HG02938 (cell line): ENCODE measurements around the gene LOXL1.

ENCODE experiments used
- ATAC-seq: cut with Tn5 transposase; IDR thresholded peaks from one replicate; pipeline ENCODE4 v1.9.1; 2021; ENCODE audit warnings: mild to moderate bottlenecking, moderate library complexity; ENCODE audit not compliant: unreplicated experiment

Gene LOXL1

GRCh38 chr15:73899197-73900094 is 26.8 kb upstream of the LOXL1 start:
- no peak for ATAC-seq

GRCh38 chr15:73900095-73900712 is 26.1 kb upstream of the LOXL1 start:
- ATAC-seq = no peak

- no peak for ATAC-seq
Observed at GRCh38 chr15:73901126-73901810, 25.0 kb upstream of the LOXL1 start.

GRCh38 chr15:73902121-73903020 is 23.9 kb upstream of the LOXL1 start:
- ATAC-seq = no peak

GRCh38 chr15:73904026-73904815 is 22.0 kb upstream of the LOXL1 start:
- no peak for ATAC-seq

GRCh38 chr15:73905225-73905827 is 20.9 kb upstream of the LOXL1 start:
- ATAC-seq = no peak

GRCh38 chr15:73906346-73907034 is 19.8 kb upstream of the LOXL1 start:
- ATAC-seq = no peak

GRCh38 chr15:73907035-73907408 is 19.2 kb upstream of the LOXL1 start:
- no peak for ATAC-seq

- ATAC-seq = no peak
Observed at GRCh38 chr15:73908030-73908821, 18.0 kb upstream of the LOXL1 start.

- ATAC-seq = no peak
Observed at GRCh38 chr15:73908822-73909122, 17.5 kb upstream of the LOXL1 start.

GRCh38 chr15:73909651-73910050 is 16.6 kb upstream of the LOXL1 start:
- no peak for ATAC-seq

GRCh38 chr15:73910522-73911303 is 15.5 kb upstream of the LOXL1 start:
- no peak for ATAC-seq

- no peak for ATAC-seq
Observed at GRCh38 chr15:73912030-73912596, 14.1 kb upstream of the LOXL1 start.

- no peak for ATAC-seq
Observed at GRCh38 chr15:73914145-73914544, 12.1 kb upstream of the LOXL1 start.

- no peak for ATAC-seq
Observed at GRCh38 chr15:73915082-73915481, 11.2 kb upstream of the LOXL1 start.

- no peak for ATAC-seq
Observed at GRCh38 chr15:73918784-73919183, 7.5 kb upstream of the LOXL1 start.

GRCh38 chr15:73919706-73920105 is 6.6 kb upstream of the LOXL1 start:
- ATAC-seq = no peak
